Skeletal muscle tissue (tissue), 2 donors: ENCODE data around the gene WIZ. TPM values are rescaled to one million over a fixed set of nuclear protein-coding genes. Genes with fewer than 3 reads are reported as not detected.

Source experiments
- small RNA-seq: library from RNA; depleted of rRNA; stranded (forward); fragments of <200 nt; gene quantifications from one replicate; pipeline ENCODE3, GENCODE V24; 2014
- total RNA-seq: library from RNA; depleted of rRNA; stranded (reverse); fragments of >200 nt; gene quantifications from one replicate; pipeline ENCODE4 v1.2.3, GENCODE V29; 2014

Gene WIZ
- total RNA-seq, 1 donor from 2014 or later, result 3.7 TPM

Small RNA genes within 50 kb of the gene (small RNA-seq; reads per million reads assigned to genes)
- gene MIR1470, result not detected

Other genes with a start within 250 kb of the WIZ start
- 77.8 TPM for gene NOTCH3, start 249.0 kb downstream of the WIZ start, total RNA-seq
- not detected for gene EPHX3, start 217.5 kb downstream of the WIZ start, total RNA-seq
- 9.4 TPM for gene BRD4, start 117.4 kb downstream of the WIZ start, total RNA-seq
- gene AKAP8, start 70.2 kb downstream of the WIZ start, total RNA-seq, result 13.6 TPM
- gene AKAP8L, start 31.0 kb downstream of the WIZ start, total RNA-seq, result 39.1 TPM
- 0.52 TPM for gene RASAL3, start 14.6 kb upstream of the WIZ start, total RNA-seq
- gene PGLYRP2, start 29.5 kb upstream of the WIZ start, total RNA-seq, result not detected
- not detected for gene CYP4F22, start 58.6 kb upstream of the WIZ start, total RNA-seq
- gene CYP4F8, start 165.3 kb upstream of the WIZ start, total RNA-seq, result not detected
- gene CYP4F3, start 190.9 kb upstream of the WIZ start, total RNA-seq, result 0.52 TPM
- 1.0 TPM for gene CYP4F12, start 223.1 kb upstream of the WIZ start, total RNA-seq